Forelimb muscle (tissue), 1 donor: ENCODE measurements around the gene CCNQ. TPM values are rescaled to one million over a fixed set of nuclear protein-coding genes. Genes with fewer than 3 reads are reported as not detected.

Experiments used
- DNase-seq: peaks from one replicate; pipeline ENCODE4 v3.0.0-alpha.2; 2013; ENCODE audit warnings: low read depth
- polyA plus RNA-seq: library from polyadenylated mRNA; unstranded; fragments of 120-200 nt; gene quantifications from one replicate; pipeline ENCODE4 v1.2.1, GENCODE V29; 2013; ENCODE audit not compliant: insufficient read length

Gene CCNQ
- polyA plus RNA-seq, 1 donor: 15.6 TPM

DNA sequence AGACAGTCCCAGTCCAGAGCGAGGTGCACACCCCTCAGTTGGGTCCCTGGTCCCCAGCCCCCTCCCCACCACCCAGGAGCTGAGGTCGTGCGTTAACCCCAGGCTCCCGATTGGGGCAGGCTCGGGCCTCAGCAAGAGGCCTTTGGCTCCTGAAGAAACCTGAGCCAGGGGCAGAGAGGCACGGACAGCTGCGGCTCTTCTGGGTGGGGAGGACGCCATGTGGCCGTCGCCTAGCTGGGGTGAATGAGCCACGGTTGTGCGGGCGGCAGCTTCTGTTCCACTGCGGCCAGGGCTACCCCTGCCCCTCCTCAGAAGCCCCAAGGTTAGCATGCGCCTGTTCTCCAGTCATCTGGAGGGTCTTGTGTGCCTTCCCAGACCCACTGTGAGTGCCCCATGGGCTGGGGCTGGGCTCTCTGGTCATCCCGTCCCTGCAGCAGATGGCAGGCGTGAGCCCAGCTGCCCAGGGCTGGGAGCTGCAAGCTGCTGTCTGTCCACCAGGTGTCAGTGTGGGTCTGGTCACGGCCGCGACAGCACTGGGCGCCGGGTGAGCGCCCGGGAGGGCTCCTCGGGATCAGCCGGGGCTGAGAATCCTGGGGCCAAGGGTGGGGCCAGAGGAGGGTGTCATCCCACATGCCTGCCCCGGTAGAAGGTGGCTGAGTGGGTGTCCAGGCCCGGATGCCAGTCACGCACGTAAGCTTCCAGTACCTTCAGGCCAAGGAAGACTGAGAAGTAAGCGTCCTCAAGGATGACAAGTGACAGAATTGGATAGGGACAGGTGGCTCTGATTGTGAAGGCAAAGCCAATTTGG, 59.6 kb downstream of the CCNQ start:
- no peak for DNase-seq

DNA sequence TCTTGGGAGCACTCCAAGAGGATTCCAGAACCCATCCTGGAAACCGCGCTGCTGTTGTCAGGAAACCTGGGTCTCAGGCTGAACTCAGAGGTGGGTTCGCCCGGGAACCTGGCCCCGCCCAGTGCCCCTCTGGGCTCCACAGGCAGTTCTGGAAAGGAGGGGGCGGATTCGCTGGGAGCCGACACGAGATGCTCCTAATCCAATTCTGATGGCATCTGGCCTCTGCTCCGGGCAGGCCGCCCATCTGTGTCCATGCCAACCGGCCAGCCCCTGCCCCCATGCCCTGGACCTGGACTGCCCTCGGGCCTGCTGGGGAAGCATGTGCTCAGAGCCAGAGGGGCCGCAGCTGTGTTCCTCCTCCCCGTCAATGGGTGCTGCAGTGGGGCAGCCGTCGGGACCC, 60.5 kb downstream of the CCNQ start:
- DNase-seq: no peak

Other genes starting within 250 kb of the CCNQ start
- gene PNMA6E, start 197.8 kb downstream of the CCNQ start, polyA plus RNA-seq: not detected
- 0.90 TPM for gene ZFP92, start 187.7 kb downstream of the CCNQ start, polyA plus RNA-seq
- gene TREX2, start 153.1 kb downstream of the CCNQ start, polyA plus RNA-seq: 0.20 TPM
- 20.8 TPM for gene HAUS7, start 128.6 kb downstream of the CCNQ start, polyA plus RNA-seq
- 95.3 TPM for gene BGN, start 104.2 kb downstream of the CCNQ start, polyA plus RNA-seq
- 0.80 TPM for gene ATP2B3, start 81.5 kb downstream of the CCNQ start, polyA plus RNA-seq
- gene DUSP9, start 48.1 kb upstream of the CCNQ start, polyA plus RNA-seq: 0.15 TPM
- gene PNCK, start 74.7 kb upstream of the CCNQ start, polyA plus RNA-seq: 6.2 TPM
- gene SLC6A8, start 88.8 kb upstream of the CCNQ start, polyA plus RNA-seq: 40.6 TPM
- 74.1 TPM for gene BCAP31, start 125.2 kb upstream of the CCNQ start, polyA plus RNA-seq
- 10.3 TPM for gene ABCD1, start 125.7 kb upstream of the CCNQ start, polyA plus RNA-seq
- gene PLXNB3, start 165.1 kb upstream of the CCNQ start, polyA plus RNA-seq: 2.3 TPM
- gene SRPK3, start 181.9 kb upstream of the CCNQ start, polyA plus RNA-seq: 299 TPM
- gene IDH3G, start 195.2 kb upstream of the CCNQ start, polyA plus RNA-seq: 49.6 TPM
- 115 TPM for gene SSR4, start 195.5 kb upstream of the CCNQ start, polyA plus RNA-seq
- 2.4 TPM for gene PDZD4, start 231.4 kb upstream of the CCNQ start, polyA plus RNA-seq